SKM-1 (cell line): Measurements from ENCODE around the gene CATSPERD.

Experiments used
- DNase-seq: peaks from one replicate; lab custom pipeline; 2025; ENCODE audit not compliant: unreplicated experiment; lab: John Stamatoyannopoulos, UW

Gene CATSPERD

GRCh38 chr19:5719961-5720790 lies at the start of gene CATSPERD, which contains the start of gene LONP1:
CATSPERD (plus strand) TSS chr19:5720637; CDS start chr19:5720738, 101 bp downstream.
LONP1 (minus strand) TSS chr19:5720146; CDS start chr19:5720132, 14 bp downstream.
- DNase-seq: peak; percentile 91

- no peak for DNase-seq
These were observed 48.8 kb upstream of the CATSPERD start for GRCh38 chr19:5671600-5671999.

- DNase-seq: no peak
These were observed 47.6 kb upstream of the CATSPERD start for GRCh38 chr19:5672708-5673459.

GRCh38 chr19:5673752-5674151 lies 46.7 kb upstream of the CATSPERD start:
- no peak for DNase-seq

- DNase-seq: no peak
These were observed 45.7 kb upstream of the CATSPERD start for GRCh38 chr19:5674714-5675113.

GRCh38 chr19:5676105-5676771 lies 44.2 kb upstream of the CATSPERD start:
- no peak for DNase-seq

- no peak for DNase-seq
These were observed 43.7 kb upstream of the CATSPERD start for GRCh38 chr19:5676772-5677105.

- no peak for DNase-seq
These were observed 43.3 kb upstream of the CATSPERD start for GRCh38 chr19:5677136-5677535.

- DNase-seq: no peak
These were observed 42.9 kb upstream of the CATSPERD start for GRCh38 chr19:5677580-5677979.

GRCh38 chr19:5678071-5678718 lies 42.2 kb upstream of the CATSPERD start:
- no peak for DNase-seq

- DNase-seq: no peak
These were observed 41.0 kb upstream of the CATSPERD start for GRCh38 chr19:5679289-5680083.

GRCh38 chr19:5680084-5680436 lies 40.4 kb upstream of the CATSPERD start:
- DNase-seq: no peak

GRCh38 chr19:5680437-5681368 lies 39.7 kb upstream of the CATSPERD start, which contains the start of the genes HSD11B1L and MICOS13:
HSD11B1L (plus strand) TSS chr19:5681027; CDS start chr19:5684833, 3,806 bp downstream.
MICOS13 (minus strand) TSS chr19:5680516; CDS start chr19:5680486, 30 bp downstream.
- DNase-seq: peak; percentile 96

GRCh38 chr19:5681391-5682106 lies 38.9 kb upstream of the CATSPERD start:
- no peak for DNase-seq

GRCh38 chr19:5682107-5682482 lies 38.3 kb upstream of the CATSPERD start:
- no peak for DNase-seq

GRCh38 chr19:5683177-5683886 lies 37.1 kb upstream of the CATSPERD start:
- DNase-seq: no peak

- no peak for DNase-seq
These were observed 35.6 kb upstream of the CATSPERD start for GRCh38 chr19:5684694-5685430.
